Amniotic epithelial cell (primary cell): Measurements from ENCODE around the gene ACTG1.

Experiments
- DNase-seq: peaks from one replicate; pipeline ENCODE4 v3.0.0-alpha.2; 2010; ENCODE audit warnings: low read depth

The ACTG1 gene

GRCh38 chr17:81545160-81545949 is 32.8 kb upstream of the ACTG1 start:
- no peak for DNase-seq

GRCh38 chr17:81544281-81544974 is 31.8 kb upstream of the ACTG1 start:
- DNase-seq: no peak

- DNase-seq: no peak
Measured at GRCh38 chr17:81543756-81544155, 31.2 kb upstream of the ACTG1 start.

- DNase-seq: no peak
Measured at GRCh38 chr17:81543339-81543675, 30.7 kb upstream of the ACTG1 start.

GRCh38 chr17:81542431-81543338 is 30.1 kb upstream of the ACTG1 start:
- DNase-seq: no peak

GRCh38 chr17:81541123-81541522 is 28.5 kb upstream of the ACTG1 start:
- no peak for DNase-seq

GRCh38 chr17:81540676-81541027 is 28.1 kb upstream of the ACTG1 start:
- DNase-seq: no peak

- DNase-seq: no peak
Measured at GRCh38 chr17:81539961-81540675, 27.5 kb upstream of the ACTG1 start.

GRCh38 chr17:81539571-81539900 is 26.9 kb upstream of the ACTG1 start:
- no peak for DNase-seq

- DNase-seq: no peak
Measured at GRCh38 chr17:81538651-81539570, 26.3 kb upstream of the ACTG1 start.

- no peak for DNase-seq
Measured at GRCh38 chr17:81537856-81538555, 25.4 kb upstream of the ACTG1 start.

- no peak for DNase-seq
Measured at GRCh38 chr17:81537343-81537855, 24.8 kb upstream of the ACTG1 start.

GRCh38 chr17:81536299-81537290 is 24.0 kb upstream of the ACTG1 start:
- peak; percentile 33 for DNase-seq

- no peak for DNase-seq
Measured at GRCh38 chr17:81535480-81536298, 23.1 kb upstream of the ACTG1 start.

- no peak for DNase-seq
Measured at GRCh38 chr17:81535007-81535328, 22.4 kb upstream of the ACTG1 start.

- no peak for DNase-seq
Measured at GRCh38 chr17:81534157-81535006, 21.8 kb upstream of the ACTG1 start.
